Liver (tissue), 3 donors: ENCODE measurements around the gene PPP2R5B.

ENCODE experiments used
- ATF3 ChIP-seq: IDR thresholded peaks from 2 replicates; pipeline ENCODE4 v1.6.1; 2016; ENCODE audit warnings: antibody characterized with exemption
- CTCF ChIP-seq: fragments of 150-350 bp; IDR thresholded peaks from 2 replicates; pipeline ENCODE4 v1.5.1; 2017; ENCODE audit warnings: improper control_type of control experiment, low read depth, low read length; ENCODE audit not compliant: missing input control
- RAD21 ChIP-seq, 2 donors: IDR thresholded peaks; 2 replicates each; pipeline ENCODE4 v1.6.1; 2016; ENCODE audit warnings: antibody characterized with exemption in 2 of 2, mild to moderate bottlenecking in 2 of 2
- REST ChIP-seq: IDR thresholded peaks from 2 replicates; pipeline ENCODE4 v1.6.1; 2016; ENCODE audit warnings: antibody characterized with exemption, mild to moderate bottlenecking
- RXRA ChIP-seq, 2 donors: IDR thresholded peaks; 2 replicates each; pipeline ENCODE4 v1.6.1; 2017 to 2018; ENCODE audit warnings: antibody characterized with exemption in 2 of 2, mild to moderate bottlenecking in 1 of 2
- SP1 ChIP-seq: IDR thresholded peaks from 2 replicates; pipeline ENCODE4 v1.6.1; 2018; ENCODE audit warnings: antibody characterized with exemption, mild to moderate bottlenecking
- YY1 ChIP-seq: IDR thresholded peaks from 2 replicates; pipeline ENCODE4 v1.6.1; 2016; ENCODE audit warnings: antibody characterized with exemption, mild to moderate bottlenecking
- TF ChIP-seq, protein P1 (sequence below): IDR thresholded peaks from 2 replicates; pipeline ENCODE4 v1.6.1; 2016; ENCODE audit warnings: antibody characterized with exemption
- TF ChIP-seq, protein P2 (sequence below): IDR thresholded peaks from 2 replicates; pipeline ENCODE4 v1.6.1; 2016; ENCODE audit warnings: antibody characterized with exemption
- donor health status: healthy.
- donor health status: healthy.

- no peak for TF ChIP-seq RAD21 (IDR thresholded peaks at IDR 0.05)
- TF ChIP-seq CTCF = no peak
- TF ChIP-seq, protein P1, sequence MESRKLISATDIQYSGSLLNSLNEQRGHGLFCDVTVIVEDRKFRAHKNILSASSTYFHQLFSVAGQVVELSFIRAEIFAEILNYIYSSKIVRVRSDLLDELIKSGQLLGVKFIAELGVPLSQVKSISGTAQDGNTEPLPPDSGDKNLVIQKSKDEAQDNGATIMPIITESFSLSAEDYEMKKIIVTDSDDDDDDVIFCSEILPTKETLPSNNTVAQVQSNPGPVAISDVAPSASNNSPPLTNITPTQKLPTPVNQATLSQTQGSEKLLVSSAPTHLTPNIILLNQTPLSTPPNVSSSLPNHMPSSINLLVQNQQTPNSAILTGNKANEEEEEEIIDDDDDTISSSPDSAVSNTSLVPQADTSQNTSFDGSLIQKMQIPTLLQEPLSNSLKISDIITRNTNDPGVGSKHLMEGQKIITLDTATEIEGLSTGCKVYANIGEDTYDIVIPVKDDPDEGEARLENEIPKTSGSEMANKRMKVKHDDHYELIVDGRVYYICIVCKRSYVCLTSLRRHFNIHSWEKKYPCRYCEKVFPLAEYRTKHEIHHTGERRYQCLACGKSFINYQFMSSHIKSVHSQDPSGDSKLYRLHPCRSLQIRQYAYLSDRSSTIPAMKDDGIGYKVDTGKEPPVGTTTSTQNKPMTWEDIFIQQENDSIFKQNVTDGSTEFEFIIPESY = no peak
- TF ChIP-seq RXRA (IDR thresholded peaks at IDR 0.05) = no peak
- no peak for TF ChIP-seq YY1
- TF ChIP-seq, protein P2, sequence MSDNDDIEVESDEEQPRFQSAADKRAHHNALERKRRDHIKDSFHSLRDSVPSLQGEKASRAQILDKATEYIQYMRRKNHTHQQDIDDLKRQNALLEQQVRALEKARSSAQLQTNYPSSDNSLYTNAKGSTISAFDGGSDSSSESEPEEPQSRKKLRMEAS = no peak
- TF ChIP-seq ATF3 = no peak
- no peak for TF ChIP-seq REST
- no peak for TF ChIP-seq SP1
These were observed 9.6 kb downstream of the PPP2R5B start for GRCh38 chr11:64933935-64934681.
